Tibial nerve (tissue), 4 donors: ENCODE data around the gene DIP2C. TPM values are rescaled to one million over a fixed set of nuclear protein-coding genes. Genes with fewer than 3 reads are reported as not detected.
"Not testable (repeated sequence)": the region's sequence is repeated elsewhere in the genome, so short reads cannot be mapped to it uniquely, and the experiment has no call there.

Experiments used
- DNase-seq, 2 donors: peaks; one replicate each; pipeline ENCODE4 v3.0.0-alpha.2; 2019; ENCODE audit warnings: low spot score in 2 of 2
- H3K27ac ChIP-seq, 4 donors: fragments of 200-600 bp; sonication (generic) in 3 of 4; one replicate each; pipeline ENCODE4 v1.5.1; 2017 to 2019; ENCODE audit warnings: mild to moderate bottlenecking in 1 of 4
- H3K27me3 ChIP-seq, 2 donors: fragments of 200-600 bp; sonication (generic) in 1 of 2; one replicate each; pipeline versions ENCODE4 v1.5.1 to v1.6.0; 2017 to 2019
- H3K36me3 ChIP-seq, 3 donors: fragments of 200-600 bp; sonication (generic); one replicate each; pipeline ENCODE4 v1.5.1; 2018 to 2019
- H3K4me1 ChIP-seq, 4 donors: fragments of 200-600 bp; sonication (generic) in 3 of 4; one replicate each; pipeline ENCODE4 v1.5.1; 2017 to 2019
- H3K4me3 ChIP-seq, 4 donors: fragments of 200-600 bp; sonication (generic) in 3 of 4; one replicate each; pipeline ENCODE4 v1.5.1; 2017 to 2019; ENCODE audit warnings: mild to moderate bottlenecking in 1 of 4, moderate library complexity in 1 of 4
- H3K9me3 ChIP-seq, 4 donors: fragments of 200-600 bp; sonication (generic) in 3 of 4; one replicate each; pipeline ENCODE4 v1.5.1; 2017 to 2019
- CTCF ChIP-seq, 5 experiments: fragments of 200-600 bp in 3 of 5; fragments of 450-650 bp in 2 of 5; sonication (generic) in 3 of 5; IDR thresholded peaks; one replicate each; pipeline ENCODE4 v1.5.1; 2016 to 2019; ENCODE audit warnings: antibody characterized with exemption in 5 of 5, mild to moderate bottlenecking in 3 of 5, moderate library complexity in 2 of 5
- EP300 ChIP-seq, 2 donors: sonication (generic); formaldehyde crosslinking; IDR thresholded peaks; one replicate each; pipeline ENCODE4 v1.6.1; 2017; ENCODE audit warnings: antibody characterized with exemption in 2 of 2, mild to moderate bottlenecking in 1 of 2
- POLR2A ChIP-seq, 2 donors: fragments of 450-650 bp; IDR thresholded peaks; one replicate each; pipeline ENCODE4 v1.6.1; 2017; ENCODE audit warnings: antibody characterized with exemption in 2 of 2, mild to moderate bottlenecking in 2 of 2, moderate library complexity in 2 of 2
- WGBS, 2 donors: methylation state at CpG; one replicate each; pipeline ENCODE4 v1.1.5; 2018; 5-methylcytosine and 5-hydroxymethylcytosine counted together
- total RNA-seq, 4 donors: library from RNA; depleted of rRNA; stranded (reverse); fragments of >200 nt; gene quantifications; one replicate each; pipeline ENCODE4 v1.1.0, GENCODE V29; 2016

DIP2C gene
- total RNA-seq, 4 donors from 2014 or later, result 31.4 to 46.5 (median 36.0) TPM

- DNase-seq, result no peak
- TF ChIP-seq EP300 (IDR thresholded peaks at IDR 0.05), result no peak
- TF ChIP-seq POLR2A (IDR thresholded peaks at IDR 0.05), result no peak
- no peak for TF ChIP-seq CTCF (IDR thresholded peaks at IDR 0.05)
- H3K4me3 ChIP-seq, result no peak overlapping the region
- H3K9me3 ChIP-seq, result no peaks in the 10 kb centered on the region
- peak overlapping the region in 1 of 4 donors; percentile 5 for H3K27ac ChIP-seq
- WGBS, 2 donors, result 91 to 92% methylated on average over 7 of the region's 7 CpGs
- H3K27me3 ChIP-seq, result no peaks in the 10 kb centered on the region
- no peaks in the 10 kb centered on the region for H3K36me3 ChIP-seq
- peaks cover 0 to 60% (median 15%) of the 10 kb centered on the region in 4 donors for H3K4me1 ChIP-seq
Measured at GRCh38 chr10:585502-585901, 104.0 kb downstream of the DIP2C start.

- not testable (repeated sequence) for H3K4me3 ChIP-seq, H3K27ac ChIP-seq, DNase-seq, H3K9me3 ChIP-seq, H3K27me3 ChIP-seq, H3K36me3 ChIP-seq
- 94% methylated on average over 55 of the region's 55 CpGs for WGBS, 2 donors
- peaks cover 0 to 63% (median 15%) of the 10 kb centered on the region in 4 donors for H3K4me1 ChIP-seq
Measured at GRCh38 chr10:584497-585290, 104.8 kb downstream of the DIP2C start.

GRCh38 chr10:583433-583832 lies 106.0 kb downstream of the DIP2C start:
- WGBS, 2 donors, result 92 to 94% methylated on average over 13 to 14 of the region's 14 CpGs
- DNase-seq, result no peak
- H3K27me3 ChIP-seq, result no peaks in the 10 kb centered on the region
- no peaks in the 10 kb centered on the region for H3K9me3 ChIP-seq
- TF ChIP-seq CTCF (IDR thresholded peaks at IDR 0.05) (no peak), EP300 (IDR thresholded peaks at IDR 0.05) (no peak), POLR2A (IDR thresholded peaks at IDR 0.05) (no peak)
- peaks cover 0 to 55% (median 9%) of the 10 kb centered on the region in 4 donors for H3K4me1 ChIP-seq
- no peaks in the 10 kb centered on the region for H3K36me3 ChIP-seq
- peak overlapping the region in 1 of 4 donors; percentile 39 for H3K27ac ChIP-seq
- no peak overlapping the region for H3K4me3 ChIP-seq

GRCh38 chr10:581776-582330 lies 107.6 kb downstream of the DIP2C start:
- 72 to 76% methylated on average over 12 to 14 of the region's 14 CpGs for WGBS, 2 donors
- TF ChIP-seq EP300 (IDR thresholded peaks at IDR 0.05) (no peak), POLR2A (IDR thresholded peaks at IDR 0.05) (no peak), CTCF (IDR thresholded peaks at IDR 0.05) (no peak)
- H3K36me3 ChIP-seq, result no peaks in the 10 kb centered on the region
- H3K4me3 ChIP-seq, result no peak overlapping the region
- H3K27me3 ChIP-seq, result no peaks in the 10 kb centered on the region
- H3K27ac ChIP-seq, result peak overlapping the region in 3 of 4 donors; percentile 17 to 84 (median 81)
- H3K9me3 ChIP-seq, result no peaks in the 10 kb centered on the region
- peaks cover 0 to 45% (median 6%) of the 10 kb centered on the region in 4 donors for H3K4me1 ChIP-seq
- DNase-seq, result no peak

- H3K27me3 ChIP-seq, result no peaks in the 10 kb centered on the region
- no peaks in the 10 kb centered on the region for H3K36me3 ChIP-seq
- DNase-seq, result peak in 1 of 2 donors; percentile 34
- H3K27ac ChIP-seq, result peak overlapping the region in 3 of 4 donors; percentile 17 to 84 (median 81)
- 21 to 22% methylated on average over 6 of the region's 6 CpGs for WGBS, 2 donors
- H3K4me1 ChIP-seq, result peaks cover 0 to 43% (median 10%) of the 10 kb centered on the region in 4 donors
- TF ChIP-seq POLR2A (IDR thresholded peaks at IDR 0.05) (no peak), EP300 (IDR thresholded peaks at IDR 0.05) (peak in 1 of 2 donors; percentile 83), CTCF (IDR thresholded peaks at IDR 0.05) (no peak)
- no peak overlapping the region for H3K4me3 ChIP-seq
- no peaks in the 10 kb centered on the region for H3K9me3 ChIP-seq
Measured at GRCh38 chr10:580778-581177, 108.7 kb downstream of the DIP2C start.
